ENCODE data around the gene LCLAT1. TPM values are rescaled to one million over a fixed set of nuclear protein-coding genes. Genes with fewer than 3 reads are reported as not detected.

LCLAT1 gene
- total and polyA plus RNA-seq, 12 donors, result 1.9 to 23.0 (median 14.6) TPM

GRCh38 chr2:30580391-30580790 lies 133.3 kb downstream of the LCLAT1 start:
- no peak overlapping the region for H3K27ac ChIP-seq
- no peaks in the 10 kb centered on the region for H3K4me1 ChIP-seq (replicated peaks in 1 of 2)
- H3K36me3 ChIP-seq (replicated peaks in 1 of 2), result no peaks in the 10 kb centered on the region
- DNase-seq, result no peak
- H3K9me3 ChIP-seq (replicated peaks in 1 of 3), result no peaks in the 10 kb centered on the region
- 82 to 94% (median 84%) methylated on average over 3 of the region's 3 CpGs for WGBS, 4 donors
- intact Hi-C loops (cut with DNase I), result no loop called here
- H3K4me3 ChIP-seq, result no peak overlapping the region
- no peaks in the 10 kb centered on the region for H3K27me3 ChIP-seq
- no peak for TF ChIP-seq POLR2A (IDR thresholded peaks at IDR 0.05)
- TF ChIP-seq, protein P1, sequence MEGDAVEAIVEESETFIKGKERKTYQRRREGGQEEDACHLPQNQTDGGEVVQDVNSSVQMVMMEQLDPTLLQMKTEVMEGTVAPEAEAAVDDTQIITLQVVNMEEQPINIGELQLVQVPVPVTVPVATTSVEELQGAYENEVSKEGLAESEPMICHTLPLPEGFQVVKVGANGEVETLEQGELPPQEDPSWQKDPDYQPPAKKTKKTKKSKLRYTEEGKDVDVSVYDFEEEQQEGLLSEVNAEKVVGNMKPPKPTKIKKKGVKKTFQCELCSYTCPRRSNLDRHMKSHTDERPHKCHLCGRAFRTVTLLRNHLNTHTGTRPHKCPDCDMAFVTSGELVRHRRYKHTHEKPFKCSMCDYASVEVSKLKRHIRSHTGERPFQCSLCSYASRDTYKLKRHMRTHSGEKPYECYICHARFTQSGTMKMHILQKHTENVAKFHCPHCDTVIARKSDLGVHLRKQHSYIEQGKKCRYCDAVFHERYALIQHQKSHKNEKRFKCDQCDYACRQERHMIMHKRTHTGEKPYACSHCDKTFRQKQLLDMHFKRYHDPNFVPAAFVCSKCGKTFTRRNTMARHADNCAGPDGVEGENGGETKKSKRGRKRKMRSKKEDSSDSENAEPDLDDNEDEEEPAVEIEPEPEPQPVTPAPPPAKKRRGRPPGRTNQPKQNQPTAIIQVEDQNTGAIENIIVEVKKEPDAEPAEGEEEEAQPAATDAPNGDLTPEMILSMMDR (IDR thresholded peaks at IDR 0.05), result no peak

DNA sequence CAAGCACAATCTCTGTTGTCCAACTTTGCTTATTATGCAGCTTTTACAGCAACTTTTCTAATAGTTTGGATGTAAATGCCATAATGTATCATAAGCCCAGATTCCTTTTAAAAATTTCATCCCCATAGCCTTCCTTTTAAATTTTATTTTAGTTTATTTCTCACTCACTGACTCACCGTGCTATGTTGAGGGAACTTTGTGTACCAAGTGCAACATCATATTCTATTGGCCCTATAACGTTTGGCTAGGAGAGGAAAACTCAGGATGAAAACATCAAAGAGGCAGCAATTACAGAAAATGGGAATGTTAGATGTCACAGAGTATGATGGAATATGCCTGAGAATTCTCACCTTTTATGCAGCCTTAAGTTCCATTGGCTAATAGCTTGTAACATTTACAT lies 135.5 kb downstream of the LCLAT1 start:
- no peak for DNase-seq
- Histone ChIP-seq H3K36me3 (replicated peaks in 1 of 2) (no peaks in the 10 kb centered on the region), H3K9me3 (replicated peaks in 1 of 3) (no peaks in the 10 kb centered on the region), H3K4me1 (replicated peaks in 1 of 2) (no peaks in the 10 kb centered on the region), H3K27me3 (no peaks in the 10 kb centered on the region), H3K4me3 (no peak overlapping the region), H3K27ac (no peak overlapping the region)
- intact Hi-C loops (cut with DNase I), result no loop called here
- WGBS, 4 donors, result 79 to 86% (median 85%) methylated on average over 2 of the region's 2 CpGs
- TF ChIP-seq, protein P1 (IDR thresholded peaks at IDR 0.05), result no peak
- TF ChIP-seq POLR2A (IDR thresholded peaks at IDR 0.05), result no peak

GRCh38 chr2:30583204-30583749 lies 136.2 kb downstream of the LCLAT1 start:
- H3K4me1 ChIP-seq (replicated peaks in 1 of 2), result no peaks in the 10 kb centered on the region
- no peak overlapping the region for H3K27ac ChIP-seq
- no peaks in the 10 kb centered on the region for H3K36me3 ChIP-seq (replicated peaks in 1 of 2)
- no peaks in the 10 kb centered on the region for H3K27me3 ChIP-seq
- intact Hi-C loops (cut with DNase I), result no loop called here
- WGBS, 4 donors, result 87 to 96% (median 96%) methylated on average over 3 of the region's 3 CpGs
- no peak overlapping the region for H3K4me3 ChIP-seq
- DNase-seq, result no peak
- TF ChIP-seq, protein P1 (IDR thresholded peaks at IDR 0.05), result no peak
- no peak for TF ChIP-seq POLR2A (IDR thresholded peaks at IDR 0.05)
- H3K9me3 ChIP-seq (replicated peaks in 1 of 3), result no peaks in the 10 kb centered on the region

- H3K4me1 ChIP-seq (replicated peaks in 1 of 2), result no peaks in the 10 kb centered on the region
- TF ChIP-seq, protein P1 (IDR thresholded peaks at IDR 0.05), result no peak
- 74 to 76% (median 75%) methylated on average over 4 of the region's 4 CpGs for WGBS, 4 donors
- H3K4me3 ChIP-seq, result peak overlapping the region in 1 of 4 donors; percentile 6
- intact Hi-C loops (cut with DNase I), result no loop called here
- no peaks in the 10 kb centered on the region for H3K36me3 ChIP-seq (replicated peaks in 1 of 2)
- H3K27ac ChIP-seq, result no peak overlapping the region
- H3K9me3 ChIP-seq (replicated peaks in 1 of 3), result no peaks in the 10 kb centered on the region
- DNase-seq, result no peak
- H3K27me3 ChIP-seq, result no peaks in the 10 kb centered on the region
These were observed 137.1 kb downstream of the LCLAT1 start for GRCh38 chr2:30584116-30584515.

Measured in adrenal gland (tissue), 12 donors.